Neural cell (in vitro differentiated cells): Measurements from ENCODE around the gene MYOF. TPM values are rescaled to one million over a fixed set of nuclear protein-coding genes. Genes with fewer than 3 reads are reported as not detected.

Experiments
- H2AFZ ChIP-seq: fragments of 200-600, 300-800 bp; sonication (generic), shearing (Covaris generic); 2 replicates; pipeline ENCODE4 v1.6.0; 2014; ENCODE audit warnings: low read depth, mild to moderate bottlenecking, antibody characterized with exemption, low read length, moderate library complexity
- H3F3A ChIP-seq: fragments of 200-600 bp; shearing (Covaris generic); 2 replicates; pipeline ENCODE4 v1.6.1; 2016; ENCODE audit warnings: mild to moderate bottlenecking, moderate library complexity, mixed read lengths, antibody characterized with exemption, low read length; ENCODE audit not compliant: insufficient read depth, poor library complexity, severe bottlenecking
- H3K27ac ChIP-seq: fragments of 200-600, 300-800 bp; sonication (generic), shearing (Covaris generic); 2 replicates; pipeline ENCODE4 v1.5.1; 2014; ENCODE audit warnings: mild to moderate bottlenecking, low read length, moderate library complexity
- H3K27me3 ChIP-seq: fragments of 300-800, 200-600 bp; sonication (generic), shearing (Covaris generic); 2 replicates; pipeline ENCODE4 v1.6.0; 2014; ENCODE audit warnings: mild to moderate bottlenecking, low read depth, low read length, moderate library complexity; ENCODE audit not compliant: insufficient read depth
- H3K36me3 ChIP-seq: fragments of 300-800, 200-600 bp; sonication (generic), shearing (Covaris generic); 2 replicates; pipeline ENCODE4 v1.5.1; 2014; ENCODE audit warnings: mild to moderate bottlenecking, antibody characterized with exemption, low read length, moderate library complexity; ENCODE audit not compliant: insufficient read depth
- H3K4me2 ChIP-seq: fragments of 300-800, 200-600 bp; sonication (generic), shearing (Covaris generic); 2 replicates; pipeline ENCODE4 v1.6.0; 2014; ENCODE audit warnings: mild to moderate bottlenecking, low read length
- H3K4me3 ChIP-seq: fragments of 300-800, 200-600 bp; sonication (generic), shearing (Covaris generic); 2 replicates; pipeline ENCODE4 v1.5.1; 2014; ENCODE audit warnings: mild to moderate bottlenecking, low read length, moderate library complexity
- H3K79me2 ChIP-seq: fragments of 200-600 bp; shearing (Covaris generic); replicated peaks from 2 replicates; pipeline ENCODE4 v1.6.0; 2014; ENCODE audit warnings: mild to moderate bottlenecking, low read length, moderate library complexity; ENCODE audit not compliant: insufficient read depth
- H3K9ac ChIP-seq: fragments of 300-800, 200-600 bp; sonication (generic), shearing (Covaris generic); 2 replicates; pipeline ENCODE4 v1.6.1; 2016; ENCODE audit warnings: mild to moderate bottlenecking, low read length, mixed read lengths
- H3K9me2 ChIP-seq: fragments of 200-600 bp; shearing (Covaris generic); 2 replicates; pipeline ENCODE4 v1.6.1; 2016; ENCODE audit warnings: mild to moderate bottlenecking, low read length, mixed read lengths; ENCODE audit not compliant: insufficient read depth
- H3K9me3 ChIP-seq: fragments of 200-600, 300-800 bp; sonication (generic), shearing (Covaris generic); 2 replicates; pipeline ENCODE4 v1.6.1; 2016; ENCODE audit warnings: mild to moderate bottlenecking, mixed run types, low read length, moderate library complexity, mixed read lengths
- H4K20me1 ChIP-seq: fragments of 200-600 bp; shearing (Covaris generic); 2 replicates; pipeline ENCODE4 v1.6.1; 2016; ENCODE audit warnings: mild to moderate bottlenecking, mixed run types; ENCODE audit not compliant: insufficient read depth
- CTCF ChIP-seq: fragments of 450-650 bp; IDR thresholded peaks from 2 replicates; pipeline ENCODE4 v1.5.1; 2014; ENCODE audit warnings: antibody characterized with exemption, mild to moderate bottlenecking, moderate library complexity; ENCODE audit not compliant: poor library complexity, severe bottlenecking
- EP300 ChIP-seq: fragments of 450-650 bp; conservative IDR thresholded peaks from 2 replicates; pipeline ENCODE4 v1.6.1; 2014; ENCODE audit warnings: antibody characterized with exemption, mild to moderate bottlenecking, moderate library complexity; ENCODE audit not compliant: poor library complexity, severe bottlenecking
- EZH2 ChIP-seq: fragments of 200-600, 300-800 bp; shearing (Covaris generic), sonication (generic); IDR thresholded peaks from 2 replicates; pipeline ENCODE4 v1.6.1; 2014; ENCODE audit warnings: antibody characterized with exemption, low read length, borderline replicate concordance, mild to moderate bottlenecking; ENCODE audit not compliant: insufficient read depth, poor library complexity, severe bottlenecking
- MXI1 ChIP-seq: fragments of 450-650 bp; conservative IDR thresholded peaks from 2 replicates; pipeline ENCODE4 v1.6.1; 2014; ENCODE audit warnings: antibody characterized with exemption, mild to moderate bottlenecking; ENCODE audit not compliant: poor library complexity, severe bottlenecking
- POLR2AphosphoS5 ChIP-seq: IDR thresholded peaks from 2 replicates; pipeline ENCODE4 v1.6.1; 2012
- RAD21 ChIP-seq: fragments of 450-650 bp; conservative IDR thresholded peaks from 2 replicates; pipeline ENCODE4 v1.6.1; 2014; ENCODE audit warnings: antibody characterized with exemption, mild to moderate bottlenecking, moderate library complexity
- REST ChIP-seq: IDR thresholded peaks from 2 replicates; pipeline ENCODE4 v1.6.1; 2012; ENCODE audit warnings: borderline replicate concordance
- SMC3 ChIP-seq: fragments of 450-650 bp; conservative IDR thresholded peaks from 2 replicates; pipeline ENCODE4 v1.6.1; 2014; ENCODE audit warnings: antibody characterized with exemption, mild to moderate bottlenecking, moderate library complexity; ENCODE audit not compliant: poor library complexity
- TAF1 ChIP-seq: IDR thresholded peaks from 2 replicates; pipeline ENCODE4 v1.6.1; 2012; ENCODE audit warnings: low read depth
- polyA plus RNA-seq: library from polyadenylated mRNA; depleted of rRNA; stranded (reverse); fragments of >200 nt; gene quantifications from 2 replicates; pipeline ENCODE4 v1.2.3, GENCODE V29; 2014

Gene MYOF
- polyA plus RNA-seq, 1 donor from 2014 or later, result 0.47 TPM

- Histone ChIP-seq H3F3A (no peaks in the 10 kb centered on the region), H3K9me3 (no peaks in the 10 kb centered on the region), H3K27ac (no peak overlapping the region), H2AFZ (no peak overlapping the region), H3K79me2 (no peaks in the 10 kb centered on the region), H3K9ac (no peak overlapping the region), H3K27me3 (no peaks in the 10 kb centered on the region), H3K4me2 (no peak overlapping the region), H3K4me3 (no peak overlapping the region), H3K9me2 (no peaks in the 10 kb centered on the region), H4K20me1 (no peaks in the 10 kb centered on the region), H3K36me3 (no peaks in the 10 kb centered on the region)
- TF ChIP-seq MXI1 (no peak), CTCF (no peak), EZH2 (no peak), REST (no peak), SMC3 (no peak), POLR2AphosphoS5 (no peak), TAF1 (no peak), EP300 (no peak), RAD21 (no peak)
Observed at GRCh38 chr10:93398528-93398927, 83.6 kb downstream of the MYOF start.

GRCh38 chr10:93397020-93397419 is 85.1 kb downstream of the MYOF start:
- H3K9me2 ChIP-seq, result no peaks in the 10 kb centered on the region
- H3K4me3 ChIP-seq, result no peak overlapping the region
- no peaks in the 10 kb centered on the region for H4K20me1 ChIP-seq
- no peaks in the 10 kb centered on the region for H3K9me3 ChIP-seq
- H3F3A ChIP-seq, result no peaks in the 10 kb centered on the region
- TF ChIP-seq SMC3 (no peak), MXI1 (no peak), REST (no peak), RAD21 (no peak), CTCF (no peak), EZH2 (no peak), EP300 (no peak)
- no peaks in the 10 kb centered on the region for H3K79me2 ChIP-seq
- H3K36me3 ChIP-seq, result no peaks in the 10 kb centered on the region
- H2AFZ ChIP-seq, result no peak overlapping the region
- H3K4me2 ChIP-seq, result no peak overlapping the region
- no peak overlapping the region for H3K27ac ChIP-seq
- no peak overlapping the region for H3K9ac ChIP-seq
- no peaks in the 10 kb centered on the region for H3K27me3 ChIP-seq
